GM18870 (cell line): ENCODE results near the gene MRAP.
"Not testable (repeated sequence)": the region's sequence is repeated elsewhere in the genome, so short reads cannot be mapped to it uniquely, and the experiment has no call there.

Experiments used
- ATAC-seq: cut with Tn5 transposase; IDR thresholded peaks from one replicate; pipeline ENCODE4 v1.9.1; 2021; ENCODE audit warnings: moderate library complexity; ENCODE audit not compliant: unreplicated experiment

The MRAP gene

GRCh38 chr21:32299695-32300094 lies 1.0 kb downstream of the MRAP start:
- no peak for ATAC-seq

GRCh38 chr21:32300117-32300681 lies 1.5 kb downstream of the MRAP start:
- ATAC-seq = no peak

- no peak for ATAC-seq
Observed at GRCh38 chr21:32301596-32301995, 2.9 kb downstream of the MRAP start.

GRCh38 chr21:32302560-32302959 lies 3.9 kb downstream of the MRAP start:
- no peak for ATAC-seq

GRCh38 chr21:32303385-32303784 lies 4.7 kb downstream of the MRAP start:
- no peak for ATAC-seq

GRCh38 chr21:32304998-32305397 lies 6.3 kb downstream of the MRAP start:
- no peak for ATAC-seq

- ATAC-seq = no peak
Observed at GRCh38 chr21:32306021-32306780, 7.5 kb downstream of the MRAP start.

GRCh38 chr21:32307706-32308105 lies 9.1 kb downstream of the MRAP start:
- ATAC-seq = no peak

- ATAC-seq = no peak
Observed at GRCh38 chr21:32308696-32309095, 10.0 kb downstream of the MRAP start.

- no peak for ATAC-seq
Observed at GRCh38 chr21:32309906-32310460, 11.3 kb downstream of the MRAP start.

GRCh38 chr21:32310976-32311375 lies 12.3 kb downstream of the MRAP start:
- not testable (repeated sequence) for ATAC-seq

GRCh38 chr21:32311621-32312020 lies 13.0 kb downstream of the MRAP start:
- no peak for ATAC-seq

GRCh38 chr21:32312326-32312725 lies 13.7 kb downstream of the MRAP start:
- no peak for ATAC-seq

GRCh38 chr21:32312976-32313375 lies 14.3 kb downstream of the MRAP start:
- ATAC-seq = no peak

- ATAC-seq = no peak
Observed at GRCh38 chr21:32314806-32315205, 16.2 kb downstream of the MRAP start.

- no peak for ATAC-seq
Observed at GRCh38 chr21:32315511-32316281, 17.0 kb downstream of the MRAP start.

- ATAC-seq = no peak
Observed at GRCh38 chr21:32316361-32317215, 17.9 kb downstream of the MRAP start.

- no peak for ATAC-seq
Observed at GRCh38 chr21:32317726-32318125, 19.1 kb downstream of the MRAP start.

- no peak for ATAC-seq
Observed at GRCh38 chr21:32319012-32319411, 20.4 kb downstream of the MRAP start.

- ATAC-seq = no peak
Observed at GRCh38 chr21:32320059-32320458, 21.4 kb downstream of the MRAP start.

- no peak for ATAC-seq
Observed at GRCh38 chr21:32320726-32321125, 22.1 kb downstream of the MRAP start.
